IMR-90 (cell line): Measurements from ENCODE around the gene RNF227. TPM values are rescaled to one million over a fixed set of nuclear protein-coding genes. Genes with fewer than 3 reads are reported as not detected.

Source experiments
- ATAC-seq: fragments of 200-7000 bp; cut with Tn5 transposase; 2 replicates; pipeline ENCODE4 v1.9.1; 2020; ENCODE audit warnings: low read depth, mild to moderate bottlenecking, moderate library complexity
- BruUV-seq: library from RNA; stranded (reverse); fragments of 400-500 nt; replicated peaks from 2 replicates; lab custom pipeline; 2021; lab: Mats Ljungman, UMichigan
- CTCF ChIA-PET: fragments of 300-600 bp; formaldehyde crosslinking; extraction: SDS; loops from one replicate; lab custom pipeline; 2021; ENCODE audit warnings: antibody characterized with exemption; lab: Yijun Ruan, JAX
- POLR2A ChIA-PET: fragments of 300-600 bp; sonication (Branson Sonifier 250); formaldehyde crosslinking; loops from one replicate; lab custom pipeline; 2022; ENCODE audit warnings: antibody characterized with exemption; ENCODE audit not compliant: unreplicated experiment; lab: Charles Lee
- DNase-seq: peaks from one replicate; pipeline ENCODE4 v3.0.0; 2013
- H2AFZ ChIP-seq: replicated peaks from 2 replicates; pipeline ENCODE3; 2013; ENCODE audit warnings: low read length, mild to moderate bottlenecking; ENCODE audit not compliant: poor library complexity
- H2AK5ac ChIP-seq: 2 replicates; pipeline ENCODE4 v1.6.1; 2013; ENCODE audit warnings: low read depth, low read length, inconsistent platforms
- H2AK9ac ChIP-seq: replicated peaks from 2 replicates; pipeline ENCODE3; 2013; ENCODE audit warnings: mild to moderate bottlenecking, low read depth, low read length, moderate library complexity; ENCODE audit not compliant: poor library complexity
- H2BK120ac ChIP-seq: 2 replicates; pipeline ENCODE4 v1.6.1; 2013; ENCODE audit warnings: low read depth, low read length, inconsistent platforms
- H2BK15ac ChIP-seq: 3 replicates; pipeline ENCODE4 v1.6.1; 2013; ENCODE audit warnings: low read depth, low read length, inconsistent platforms
- H2BK20ac ChIP-seq: 2 replicates; pipeline ENCODE4 v1.6.1; 2013; ENCODE audit warnings: low read depth, mild to moderate bottlenecking, inconsistent platforms, low read length, moderate library complexity
- H2BK5ac ChIP-seq: 2 replicates; pipeline ENCODE4 v1.6.1; 2013; ENCODE audit warnings: mild to moderate bottlenecking, low read depth, low read length, inconsistent platforms; ENCODE audit not compliant: poor library complexity, severe bottlenecking
- H3K14ac ChIP-seq: replicated peaks from 2 replicates; pipeline ENCODE4 v1.6.1; 2013; ENCODE audit warnings: low read depth, low read length, inconsistent platforms
- H3K18ac ChIP-seq: 2 replicates; pipeline ENCODE4 v1.6.1; 2013; ENCODE audit warnings: low read depth, low read length, control low read depth
- H3K23ac ChIP-seq: 2 replicates; pipeline ENCODE4 v1.6.1; 2013; ENCODE audit warnings: low read depth, low read length, inconsistent platforms
- H3K27ac ChIP-seq: 2 replicates; pipeline ENCODE4 v1.5.1; 2013; ENCODE audit warnings: mild to moderate bottlenecking, control low read depth, low read length; ENCODE audit not compliant: insufficient read depth
- H3K27me3 ChIP-seq: 2 replicates; pipeline ENCODE4 v1.6.1; 2013; ENCODE audit warnings: low read length; ENCODE audit not compliant: control insufficient read depth, insufficient read depth
- H3K36me3 ChIP-seq: 2 replicates; pipeline ENCODE4 v1.6.1; 2013; ENCODE audit warnings: low read length, mixed read lengths; ENCODE audit not compliant: control insufficient read depth, insufficient read depth
- H3K4ac ChIP-seq: 2 replicates; pipeline ENCODE4 v1.6.1; 2013; ENCODE audit warnings: low read depth, low read length, inconsistent platforms
- H3K4me1 ChIP-seq: 2 replicates; pipeline ENCODE4 v1.6.1; 2013; ENCODE audit warnings: low read length, mixed read lengths; ENCODE audit not compliant: control insufficient read depth, insufficient read depth
- H3K4me2 ChIP-seq: 2 replicates; pipeline ENCODE4 v1.6.1; 2013; ENCODE audit warnings: low read depth, mild to moderate bottlenecking, control low read depth, low read length, moderate library complexity
- H3K4me3 ChIP-seq: 2 replicates; pipeline ENCODE4 v1.5.1; 2013; ENCODE audit warnings: low read depth, mild to moderate bottlenecking, control low read depth, low read length, moderate library complexity; ENCODE audit not compliant: insufficient read depth
- H3K56ac ChIP-seq: 2 replicates; pipeline ENCODE4 v1.6.1; 2013; ENCODE audit warnings: low read length, inconsistent platforms; ENCODE audit not compliant: insufficient read depth; ENCODE audit errors: extremely low read depth
- H3K79me1 ChIP-seq, 2 experiments: 2 replicates each; pipeline ENCODE4 v1.6.1; 2013; ENCODE audit warnings: low read length in 2 of 2, inconsistent platforms in 1 of 2, low read depth in 1 of 2
- H3K9ac ChIP-seq: 2 replicates; pipeline ENCODE4 v1.6.1; 2013; ENCODE audit warnings: low read depth, low read length, control low read depth
- H3K9me1 ChIP-seq: 2 replicates; pipeline ENCODE4 v1.6.1; 2013; ENCODE audit warnings: low read length, inconsistent platforms; ENCODE audit not compliant: insufficient read depth
- H3K9me3 ChIP-seq: 2 replicates; pipeline ENCODE4 v1.6.1; 2013; ENCODE audit warnings: low read length; ENCODE audit not compliant: control insufficient read depth, insufficient read depth
- H4K20me1 ChIP-seq: 2 replicates; pipeline ENCODE4 v1.6.1; 2013; ENCODE audit warnings: low read length, inconsistent platforms; ENCODE audit not compliant: insufficient read depth
- H4K5ac ChIP-seq: 2 replicates; pipeline ENCODE4 v1.6.1; 2013; ENCODE audit warnings: mild to moderate bottlenecking, low read depth, low read length, control low read depth
- H4K8ac ChIP-seq, 2 experiments: 2 replicates each; pipeline ENCODE4 v1.6.1; 2013; ENCODE audit warnings: low read depth in 2 of 2, low read length in 2 of 2, control low read depth in 1 of 2, inconsistent platforms in 1 of 2
- H4K91ac ChIP-seq: 2 replicates; pipeline ENCODE4 v1.6.1; 2013; ENCODE audit warnings: low read depth, low read length, inconsistent platforms; ENCODE audit not compliant: insufficient read depth
- CEBPB ChIP-seq: IDR thresholded peaks from 2 replicates; pipeline ENCODE4 v1.6.1; 2012; ENCODE audit warnings: low read depth, low read length, improper control_type of control experiment
- MAZ ChIP-seq: IDR thresholded peaks from 2 replicates; pipeline ENCODE4 v1.6.1; 2012; ENCODE audit warnings: low read depth, mild to moderate bottlenecking, low read length, improper control_type of control experiment, moderate library complexity, borderline replicate concordance
- SMC3 ChIP-seq: fragments of 150-350 bp; IDR thresholded peaks from 2 replicates; pipeline ENCODE4 v1.6.1; 2016; ENCODE audit warnings: low read depth, mild to moderate bottlenecking, antibody characterized with exemption, low read length, moderate library complexity
- WGBS, 2 experiments: methylation state at CpG; one replicate each; pipeline versions ENCODE4 v1.1.5 to v1.1.7; 2013; ENCODE audit warnings: missing lambda C conversion rate in 2 of 2; ENCODE audit not compliant: insufficient read length in 1 of 2; ENCODE audit errors: extremely low coverage in 2 of 2; 5-methylcytosine and 5-hydroxymethylcytosine counted together
- dilution Hi-C: fragments of 300-500 bp; cut with HindIII; formaldehyde crosslinking; loops from one replicate; pipeline ENCODE4 v1.14.3; 2018; ENCODE audit warnings: low sequenced_read_pairs; ENCODE audit not compliant: unreplicated experiment
- in situ Hi-C: fragments of 300-500 bp; cut with MboI; formaldehyde crosslinking; loops from 3 replicates; pipeline ENCODE4 v1.14.3; 2019; ENCODE audit warnings: low sequenced_read_pairs, inconsistent platforms, mixed read lengths
- intact Hi-C: fragments of 100-400 bp; cut with micrococcal nuclease; formaldehyde crosslinking; loops from 2 replicates; pipeline ENCODE4 v1.10.0; 2022
- polyA plus RNA-seq, 3 experiments: library from polyadenylated mRNA; depleted of rRNA; stranded (reverse); fragments of >200 nt; gene quantifications; 2 replicates each; pipeline ENCODE4 v1.2.3, GENCODE V29; 2012; ENCODE audit warnings: low replicate concordance in 1 of 3
- total RNA-seq: library from RNA; depleted of rRNA; stranded (reverse); fragments of >200 nt; gene quantifications from 2 replicates; pipeline ENCODE4 v1.2.3, GENCODE V29; 2012

Gene RNF227
- total and polyA plus RNA-seq, 2 of the 4 experiments (the other 2 are of a cell fraction): 1.3 to 3.1 TPM

DNA sequence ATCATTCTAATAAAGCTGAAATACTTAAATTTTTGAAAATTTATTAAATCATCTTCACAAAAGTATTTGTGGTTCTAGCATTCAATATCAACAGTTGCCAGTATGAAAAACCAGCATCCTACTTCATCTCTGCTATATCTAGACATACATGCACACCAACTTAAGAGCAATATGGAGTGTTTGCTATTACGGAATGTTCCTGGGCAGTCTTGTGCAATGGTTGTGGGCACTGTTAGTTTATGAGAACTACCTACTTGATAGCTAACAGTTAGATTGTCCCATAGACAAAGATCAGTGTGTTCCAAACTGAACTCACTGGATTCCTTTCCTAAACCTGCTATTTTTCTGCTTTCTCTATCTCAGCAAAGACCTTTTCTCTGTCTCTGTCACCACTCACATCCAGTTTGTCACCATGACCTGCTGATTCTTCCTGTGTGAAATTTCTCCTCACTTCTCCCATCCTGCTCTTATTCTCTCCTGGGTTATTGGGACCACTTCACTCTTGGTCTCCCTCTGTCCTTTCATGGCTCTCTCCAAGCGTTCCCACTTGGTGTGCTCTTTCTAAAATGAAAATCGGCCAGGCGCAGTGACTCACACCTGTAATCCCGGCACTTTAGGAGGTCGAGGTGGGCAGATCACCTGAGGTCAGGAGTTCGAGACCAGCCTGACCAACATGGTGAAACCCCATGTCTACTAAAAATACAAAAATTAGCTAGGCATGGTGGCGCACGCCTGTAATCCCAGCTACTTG lies 43.6 kb upstream of the RNF227 start:
- no peaks in the 10 kb centered on the region for H4K20me1 ChIP-seq
- no TSS peak for BruUV-seq
- H3K56ac ChIP-seq: no peak overlapping the region
- no peak overlapping the region for H4K8ac ChIP-seq
- no peaks in the 10 kb centered on the region for H3K4me1 ChIP-seq
- DNase-seq: no peak
- peaks cover 7% of the 10 kb centered on the region for H3K27me3 ChIP-seq
- no peak overlapping the region for H3K23ac ChIP-seq
- in situ Hi-C loops: no loop called here
- no peak overlapping the region for H4K5ac ChIP-seq
- H4K91ac ChIP-seq: no peak overlapping the region
- H3K9me3 ChIP-seq: no peaks in the 10 kb centered on the region
- H3K4ac ChIP-seq: no peak overlapping the region
- no peak for TF ChIP-seq SMC3
- TF ChIP-seq MAZ: no peak
- TF ChIP-seq CEBPB: peak; percentile 53
- POLR2A ChIA-PET: no interaction called here
- H2BK15ac ChIP-seq: no peak overlapping the region
- H3K27ac ChIP-seq: no peak overlapping the region
- H3K14ac ChIP-seq: no peak overlapping the region
- no peak overlapping the region for H3K18ac ChIP-seq
- no peak overlapping the region for H2BK120ac ChIP-seq
- no peak overlapping the region for H3K4me3 ChIP-seq
- H3K9me1 ChIP-seq: no peaks in the 10 kb centered on the region
- H3K79me1 ChIP-seq: no peaks in the 10 kb centered on the region
- H2AFZ ChIP-seq: no peak overlapping the region
- no peak overlapping the region for H2BK5ac ChIP-seq
- H2BK20ac ChIP-seq: no peak overlapping the region
- no CpG with 5 or more reads among the region's 9 CpGs for WGBS, 2 experiments
- H2AK9ac ChIP-seq: no peak overlapping the region
- intact Hi-C loops: no loop called here
- CTCF ChIA-PET: interaction anchor here (0.6 kb wide), 1 partner anchor 29 kb away, joined by 3 read pairs; no protein-coding TSS in a partner anchor
- H2AK5ac ChIP-seq: no peak overlapping the region
- H3K4me2 ChIP-seq: no peak overlapping the region
- dilution Hi-C loops: no loop called here
- no peak overlapping the region for H3K9ac ChIP-seq
- ATAC-seq: no peak
- no peaks in the 10 kb centered on the region for H3K36me3 ChIP-seq
